K562 (cell line): ENCODE results near the gene TUFM. TPM values are rescaled to one million over a fixed set of nuclear protein-coding genes. Genes with fewer than 3 reads are reported as not detected.
A peak's percentile ranks its signal among the peaks of the same experiment; 100 is the strongest.

ENCODE experiments used
- ATF3 ChIP-seq, 2 experiments: fragments of 450-650 bp in 1 of 2; sonication (generic) in 1 of 2; formaldehyde crosslinking in 1 of 2; IDR thresholded peaks in 1 of 2; conservative IDR thresholded peaks in 1 of 2; 2 replicates each; pipeline versions ENCODE4 v1.6.1 to v1.8.1; 2016 to 2023; ENCODE audit warnings: mild to moderate bottlenecking in 2 of 2, moderate library complexity in 2 of 2, inconsistent platforms in 1 of 2, missing genetic modification reagents in 1 of 2
- DLX4 ChIP-seq: fragments of 250-450 bp; sonication (Bioruptor Pico); IDR thresholded peaks from 2 replicates; pipeline ENCODE4 v1.6.1; 2021; ENCODE audit warnings: mild to moderate bottlenecking
- E2F6 ChIP-seq, 2 experiments: IDR thresholded peaks; 2 replicates each; pipeline ENCODE4 v1.6.1; 2011; ENCODE audit warnings: borderline replicate concordance in 1 of 2, control low read depth in 1 of 2, low read depth in 1 of 2, low read length in 1 of 2, mild to moderate bottlenecking in 1 of 2, mixed read lengths in 1 of 2, moderate library complexity in 1 of 2; ENCODE audit not compliant: insufficient read depth in 1 of 2, insufficient read length in 1 of 2, poor library complexity in 1 of 2, severe bottlenecking in 1 of 2; ENCODE audit errors: extremely low read depth in 1 of 2
- FOXA1 ChIP-seq: fragments of 450-650 bp; IDR thresholded peaks from 2 replicates; pipeline ENCODE4 v1.6.1; 2016; ENCODE audit warnings: mild to moderate bottlenecking, borderline replicate concordance
- NR2C1 ChIP-seq, 2 experiments: fragments of 450-650 bp; IDR thresholded peaks; 2 replicates each; pipeline ENCODE4 v1.6.1; 2017; ENCODE audit warnings: mild to moderate bottlenecking in 2 of 2, antibody characterized with exemption in 1 of 2, inconsistent platforms in 1 of 2, missing compliant biosample characterization in 1 of 2, missing genetic modification characterization in 1 of 2
- RBFOX2 ChIP-seq: fragments of 200-400 bp; formaldehyde crosslinking; IDR thresholded peaks from 2 replicates; pipeline ENCODE4 v1.6.1; 2017; ENCODE audit warnings: low read depth, mild to moderate bottlenecking, low read length, moderate library complexity
- SIX5 ChIP-seq, 2 experiments: IDR thresholded peaks; 2 replicates each; pipeline ENCODE4 v1.6.1; 2011; ENCODE audit warnings: low read length in 2 of 2, borderline replicate concordance in 1 of 2, low read depth in 1 of 2, mild to moderate bottlenecking in 1 of 2, moderate library complexity in 1 of 2; ENCODE audit not compliant: insufficient read depth in 1 of 2
- TEAD2 ChIP-seq: fragments of 450-650 bp; IDR thresholded peaks from 2 replicates; pipeline ENCODE4 v1.6.1; 2016; ENCODE audit warnings: missing genetic modification characterization, control low read depth, missing compliant biosample characterization
- ZBTB2 ChIP-seq: fragments of 450-650 bp; IDR thresholded peaks from 2 replicates; pipeline ENCODE4 v1.6.1; 2016; ENCODE audit warnings: antibody characterized with exemption
- ZNF143 ChIP-seq: sonication (generic); formaldehyde crosslinking; IDR thresholded peaks from 2 replicates; pipeline ENCODE4 v1.9.0; 2022; ENCODE audit warnings: mild to moderate bottlenecking, missing genetic modification reagents
- ZNF395 ChIP-seq: fragments of 200-800 bp; sonication (Bioruptor generic); IDR thresholded peaks from 2 replicates; pipeline ENCODE4 v1.6.1; 2017; ENCODE audit warnings: missing genetic modification characterization, missing compliant biosample characterization
- polyA plus RNA-seq, 8 experiments: library from polyadenylated mRNA; depleted of rRNA in 4 of 8; stranded (reverse) in 5 of 8; unstranded in 3 of 8; fragments of >200 nt; fragmentation: Nextera tagmentation in 2 of 8; fragmentation: Illumina TruSeq in 1 of 8; extraction: Ambion mirVana in 2 of 8; extraction: Trizol in 1 of 8; gene quantifications; 2 replicates each; pipeline versions ENCODE4 v1.2.1 to v1.2.3, GENCODE V29; 2011 to 2014; ENCODE audit warnings: inconsistent platforms in 1 of 8, missing spikeins in 1 of 8
- total RNA-seq, 7 experiments: library from RNA; depleted of rRNA in 6 of 7; stranded (reverse); fragments of >200 nt in 6 of 7; fragmentation: Illumina TruSeq in 2 of 7; extraction: Trizol in 2 of 7; gene quantifications; 2 replicates each; pipeline versions ENCODE4 v1.2.1 to v1.2.3, GENCODE V29; 2011 to 2021; ENCODE audit warnings: low replicate concordance in 1 of 7
- TF ChIP-seq, protein P1 (sequence below), 2 experiments: fragments of 450-650 bp; conservative IDR thresholded peaks; 2 replicates each; pipeline ENCODE4 v1.6.1; 2017; ENCODE audit warnings: mild to moderate bottlenecking in 2 of 2, moderate library complexity in 2 of 2
- TF ChIP-seq, protein P2 (sequence below): sonication (generic); formaldehyde crosslinking; IDR thresholded peaks from 2 replicates; pipeline ENCODE4 v1.8.0; 2023; ENCODE audit warnings: mild to moderate bottlenecking, missing genetic modification reagents

TUFM gene
- total and polyA plus RNA-seq, 9 of the 15 experiments (the other 6 are each of a cell fraction or from before 2014, with no cell fraction given): 34.1 to 434 (median 256) TPM

GRCh38 chr16:28822520-28823290 lies 23.4 kb downstream of the TUFM start, which contains the start of gene ATXN2L (continued):
- TF ChIP-seq ZBTB2 (peak; percentile 100), ATF3 (IDR thresholded peaks at IDR 0.05) (no peak), ATF3 (CRISPR knock-in tag; conservative IDR thresholded peaks at IDR 0.05) (peak; percentile 44; the same call in 1 of the 2 replicates), ZNF395 (peak; percentile 91), RBFOX2 (peak; percentile 88), NR2C1 (IDR thresholded peaks at IDR 0.05) (no peak), NR2C1 (tag; IDR thresholded peaks at IDR 0.05) (no peak), TEAD2 (tag) (no peak), DLX4 (CRISPR knock-in tag) (no peak), FOXA1 (no peak), ZNF143 (CRISPR knock-in tag) (peak; percentile 30; the same call in 1 of the 2 replicates), SIX5 (IDR thresholded peaks at IDR 0.05; ENCODE audit: borderline replicate concordance in 1 of 2, insufficient read depth in 1 of 2, low read depth in 1 of 2, low read length in 2 of 2) (peak in 1 of 2 experiments; percentile 12; a peak in 1 of 4 replicates), E2F6 (IDR thresholded peaks at IDR 0.05; ENCODE audit: borderline replicate concordance in 1 of 2, extremely low read depth in 1 of 2, insufficient read depth in 1 of 2, insufficient read length in 1 of 2, low read depth in 1 of 2, low read length in 1 of 2, poor library complexity in 1 of 2, severe bottlenecking in 1 of 2) (peak; percentile 68 to 86)
- TF ChIP-seq, protein P1, sequence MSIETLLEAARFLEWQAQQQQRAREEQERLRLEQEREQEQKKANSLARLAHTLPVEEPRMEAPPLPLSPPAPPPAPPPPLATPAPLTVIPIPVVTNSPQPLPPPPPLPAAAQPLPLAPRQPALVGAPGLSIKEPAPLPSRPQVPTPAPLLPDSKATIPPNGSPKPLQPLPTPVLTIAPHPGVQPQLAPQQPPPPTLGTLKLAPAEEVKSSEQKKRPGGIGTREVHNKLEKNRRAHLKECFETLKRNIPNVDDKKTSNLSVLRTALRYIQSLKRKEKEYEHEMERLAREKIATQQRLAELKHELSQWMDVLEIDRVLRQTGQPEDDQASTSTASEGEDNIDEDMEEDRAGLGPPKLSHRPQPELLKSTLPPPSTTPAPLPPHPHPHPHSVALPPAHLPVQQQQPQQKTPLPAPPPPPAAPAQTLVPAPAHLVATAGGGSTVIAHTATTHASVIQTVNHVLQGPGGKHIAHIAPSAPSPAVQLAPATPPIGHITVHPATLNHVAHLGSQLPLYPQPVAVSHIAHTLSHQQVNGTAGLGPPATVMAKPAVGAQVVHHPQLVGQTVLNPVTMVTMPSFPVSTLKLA (conservative IDR thresholded peaks at IDR 0.05): peak; percentile 74 to 90; a peak in 2 of 4 replicates
- TF ChIP-seq, protein P2, sequence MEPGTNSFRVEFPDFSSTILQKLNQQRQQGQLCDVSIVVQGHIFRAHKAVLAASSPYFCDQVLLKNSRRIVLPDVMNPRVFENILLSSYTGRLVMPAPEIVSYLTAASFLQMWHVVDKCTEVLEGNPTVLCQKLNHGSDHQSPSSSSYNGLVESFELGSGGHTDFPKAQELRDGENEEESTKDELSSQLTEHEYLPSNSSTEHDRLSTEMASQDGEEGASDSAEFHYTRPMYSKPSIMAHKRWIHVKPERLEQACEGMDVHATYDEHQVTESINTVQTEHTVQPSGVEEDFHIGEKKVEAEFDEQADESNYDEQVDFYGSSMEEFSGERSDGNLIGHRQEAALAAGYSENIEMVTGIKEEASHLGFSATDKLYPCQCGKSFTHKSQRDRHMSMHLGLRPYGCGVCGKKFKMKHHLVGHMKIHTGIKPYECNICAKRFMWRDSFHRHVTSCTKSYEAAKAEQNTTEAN (CRISPR knock-in tag): no peak
